ENCODE data around the gene CHODL. TPM values are rescaled to one million over a fixed set of nuclear protein-coding genes. Genes with fewer than 3 reads are reported as not detected.

CHODL gene
- total RNA-seq, 4 donors from 2014 or later, result not detected

GRCh38 chr21:18253221-18253620 is 8.6 kb downstream of the CHODL start:
- Histone ChIP-seq H3K36me3 (no peaks in the 10 kb centered on the region), H3K27ac (no peak overlapping the region), H3K27me3 (no peaks in the 10 kb centered on the region), H3K4me3 (no peak overlapping the region), H3K4me1 (no peaks in the 10 kb centered on the region), H3K9me3 (no peaks in the 10 kb centered on the region)
- DNase-seq, result no peak
- intact Hi-C loops (cut with DNase I; ENCODE audit: low total_unique reads) (no loop called here), in situ Hi-C loops (cut with MboI; ENCODE audit: low sequenced_read_pairs in 4 of 4) (no loop called here)
- no peak for ATAC-seq
- TF ChIP-seq CTCF (IDR thresholded peaks at IDR 0.05 in 4 of 5, conservative IDR thresholded peaks at IDR 0.05 in 1 of 5), result no peak
- no peak for TF ChIP-seq POLR2A (IDR thresholded peaks at IDR 0.05)

- DNase-seq (no peak), ATAC-seq (no peak)
- intact Hi-C loops (cut with DNase I; ENCODE audit: low total_unique reads) (no loop called here), in situ Hi-C loops (cut with MboI; ENCODE audit: low sequenced_read_pairs in 4 of 4) (no loop called here)
- H3K9me3 ChIP-seq, result no peaks in the 10 kb centered on the region
- no peak overlapping the region for H3K27ac ChIP-seq
- no peaks in the 10 kb centered on the region for H3K27me3 ChIP-seq
- no peaks in the 10 kb centered on the region for H3K36me3 ChIP-seq
- no peak overlapping the region for H3K4me3 ChIP-seq
- H3K4me1 ChIP-seq, result no peaks in the 10 kb centered on the region
- TF ChIP-seq POLR2A (IDR thresholded peaks at IDR 0.05), result no peak
- TF ChIP-seq CTCF (IDR thresholded peaks at IDR 0.05 in 4 of 5, conservative IDR thresholded peaks at IDR 0.05 in 1 of 5), result no peak
Observed at GRCh38 chr21:18253799-18254198, 9.2 kb downstream of the CHODL start.

GRCh38 chr21:18265944-18266343 is 21.3 kb downstream of the CHODL start:
- no peak for TF ChIP-seq POLR2A (IDR thresholded peaks at IDR 0.05)
- no peak for TF ChIP-seq CTCF (IDR thresholded peaks at IDR 0.05 in 4 of 5, conservative IDR thresholded peaks at IDR 0.05 in 1 of 5)
- Histone ChIP-seq H3K36me3 (no peaks in the 10 kb centered on the region), H3K9me3 (no peaks in the 10 kb centered on the region), H3K27me3 (no peaks in the 10 kb centered on the region), H3K4me3 (no peak overlapping the region), H3K4me1 (no peaks in the 10 kb centered on the region), H3K27ac (no peak overlapping the region)
- ATAC-seq, result no peak
- DNase-seq, result no peak
- in situ Hi-C loops (cut with MboI; ENCODE audit: low sequenced_read_pairs in 4 of 4) (no loop called here), intact Hi-C loops (cut with DNase I; ENCODE audit: low total_unique reads) (no loop called here)

GRCh38 chr21:18267496-18267895 is 22.9 kb downstream of the CHODL start:
- in situ Hi-C loops (cut with MboI; ENCODE audit: low sequenced_read_pairs in 4 of 4) (no loop called here), intact Hi-C loops (cut with DNase I; ENCODE audit: low total_unique reads) (no loop called here)
- ATAC-seq, result no peak
- no peak for DNase-seq
- Histone ChIP-seq H3K27me3 (no peaks in the 10 kb centered on the region), H3K36me3 (no peaks in the 10 kb centered on the region), H3K27ac (no peak overlapping the region), H3K9me3 (no peaks in the 10 kb centered on the region), H3K4me3 (no peak overlapping the region), H3K4me1 (no peaks in the 10 kb centered on the region)
- TF ChIP-seq CTCF (IDR thresholded peaks at IDR 0.05 in 4 of 5, conservative IDR thresholded peaks at IDR 0.05 in 1 of 5) (no peak), POLR2A (IDR thresholded peaks at IDR 0.05) (no peak)

- H3K36me3 ChIP-seq, result no peaks in the 10 kb centered on the region
- H3K4me1 ChIP-seq, result no peaks in the 10 kb centered on the region
- no peak overlapping the region for H3K4me3 ChIP-seq
- no peak for ATAC-seq
- H3K27me3 ChIP-seq, result no peaks in the 10 kb centered on the region
- no peak for TF ChIP-seq CTCF (IDR thresholded peaks at IDR 0.05 in 4 of 5, conservative IDR thresholded peaks at IDR 0.05 in 1 of 5)
- intact Hi-C loops (cut with DNase I; ENCODE audit: low total_unique reads), result no loop called here
- no peak overlapping the region for H3K27ac ChIP-seq
- in situ Hi-C loops (cut with MboI; ENCODE audit: low sequenced_read_pairs in 4 of 4), result no loop called here
- no peaks in the 10 kb centered on the region for H3K9me3 ChIP-seq
- no peak for DNase-seq
Observed at GRCh38 chr21:18268906-18269305, 24.3 kb downstream of the CHODL start.
